Liver (tissue), 9 donors: ENCODE measurements around the gene PRKAR1B. TPM values are rescaled to one million over a fixed set of nuclear protein-coding genes. Genes with fewer than 3 reads are reported as not detected.

Experiments used
- DNase-seq: peaks from one replicate; pipeline ENCODE4 v3.0.0-alpha.2; 2017; ENCODE audit warnings: low spot score
- H3K27ac ChIP-seq, 2 donors: one replicate each; pipeline ENCODE4 v1.7.0; 2013; ENCODE audit warnings: inconsistent platforms in 2 of 2, low read length in 2 of 2, control low read depth in 1 of 2, low read depth in 1 of 2, mild to moderate bottlenecking in 1 of 2
- H3K27me3 ChIP-seq, 4 donors: one replicate each; pipeline versions ENCODE4 v1.6.1 to v1.7.0; 2013; ENCODE audit warnings: low read length in 3 of 4, inconsistent platforms in 1 of 4, mild to moderate bottlenecking in 1 of 4, moderate library complexity in 1 of 4; ENCODE audit not compliant: control insufficient read depth in 4 of 4, insufficient read depth in 4 of 4
- H3K36me3 ChIP-seq, 4 donors: one replicate each; pipeline versions ENCODE4 v1.6.1 to v1.7.0; 2013; ENCODE audit warnings: low read length in 3 of 4, mild to moderate bottlenecking in 3 of 4, low read depth in 1 of 4, moderate library complexity in 1 of 4; ENCODE audit not compliant: control insufficient read depth in 4 of 4, insufficient read depth in 3 of 4
- H3K4me1 ChIP-seq, 4 donors: one replicate each; pipeline versions ENCODE4 v1.6.1 to v1.7.0; 2013; ENCODE audit warnings: low read length in 3 of 4, mild to moderate bottlenecking in 3 of 4, moderate library complexity in 1 of 4; ENCODE audit not compliant: control insufficient read depth in 4 of 4, insufficient read depth in 4 of 4
- H3K4me3 ChIP-seq, 3 donors: one replicate each; pipeline versions ENCODE4 v1.6.1 to v1.7.0; 2013; ENCODE audit warnings: low read length in 3 of 3, control low read depth in 1 of 3, low read depth in 1 of 3, mild to moderate bottlenecking in 1 of 3
- H3K9ac ChIP-seq, 2 donors: one replicate each; pipeline ENCODE4 v1.7.0; 2013; ENCODE audit warnings: low read length in 2 of 2, mild to moderate bottlenecking in 2 of 2, moderate library complexity in 2 of 2, control low read depth in 1 of 2, low read depth in 1 of 2
- H3K9me3 ChIP-seq, 4 donors: one replicate each; pipeline versions ENCODE4 v1.6.1 to v1.7.0; 2013; ENCODE audit warnings: low read length in 3 of 4; ENCODE audit not compliant: control insufficient read depth in 4 of 4
- CTCF ChIP-seq: fragments of 150-350 bp; IDR thresholded peaks from 2 replicates; pipeline ENCODE4 v1.5.1; 2017; ENCODE audit warnings: improper control_type of control experiment, low read depth, low read length; ENCODE audit not compliant: missing input control
- EGR1 ChIP-seq, 2 donors: IDR thresholded peaks; 2 replicates each; pipeline ENCODE4 v1.6.1; 2016 to 2018; ENCODE audit warnings: antibody characterized with exemption in 2 of 2, low read depth in 2 of 2
- FOXA1 ChIP-seq: IDR thresholded peaks from 2 replicates; pipeline ENCODE4 v1.6.1; 2016; ENCODE audit warnings: antibody characterized with exemption
- FOXA2 ChIP-seq: IDR thresholded peaks from 2 replicates; pipeline ENCODE4 v1.6.1; 2016; ENCODE audit warnings: antibody characterized with exemption
- HNF4A ChIP-seq, 2 donors: conservative IDR thresholded peaks; 2 replicates each; pipeline ENCODE4 v1.6.1; 2016; ENCODE audit warnings: antibody characterized with exemption in 2 of 2, mild to moderate bottlenecking in 2 of 2
- HNF4G ChIP-seq: IDR thresholded peaks from 2 replicates; pipeline ENCODE4 v1.6.1; 2016; ENCODE audit warnings: antibody characterized with exemption
- JUND ChIP-seq, 2 donors: IDR thresholded peaks; 2 replicates each; pipeline ENCODE4 v1.6.1; 2016; ENCODE audit warnings: antibody characterized with exemption in 2 of 2
- MAX ChIP-seq: IDR thresholded peaks from 2 replicates; pipeline ENCODE4 v1.6.1; 2016; ENCODE audit warnings: antibody characterized with exemption
- NR2F2 ChIP-seq: IDR thresholded peaks from 2 replicates; pipeline ENCODE4 v1.6.1; 2016; ENCODE audit warnings: antibody characterized with exemption
- RAD21 ChIP-seq, 2 donors: IDR thresholded peaks; 2 replicates each; pipeline ENCODE4 v1.6.1; 2016; ENCODE audit warnings: antibody characterized with exemption in 2 of 2, mild to moderate bottlenecking in 2 of 2
- REST ChIP-seq: IDR thresholded peaks from 2 replicates; pipeline ENCODE4 v1.6.1; 2016; ENCODE audit warnings: antibody characterized with exemption, mild to moderate bottlenecking
- SP1 ChIP-seq: IDR thresholded peaks from 2 replicates; pipeline ENCODE4 v1.6.1; 2018; ENCODE audit warnings: antibody characterized with exemption, mild to moderate bottlenecking
- TAF1 ChIP-seq: conservative IDR thresholded peaks from 2 replicates; pipeline ENCODE4 v1.6.1; 2016; ENCODE audit warnings: antibody characterized with exemption, mild to moderate bottlenecking
- YY1 ChIP-seq: IDR thresholded peaks from 2 replicates; pipeline ENCODE4 v1.6.1; 2016; ENCODE audit warnings: antibody characterized with exemption, mild to moderate bottlenecking
- WGBS: extraction: QIAGEN DNeasy Blood & Tissue Kit; methylation state at CpG from one replicate; pipeline ENCODE4 v1.1.7; 2013; 5-methylcytosine and 5-hydroxymethylcytosine counted together
- polyA plus RNA-seq, 2 donors: library from polyadenylated mRNA; stranded (reverse) in 1 of 2; unstranded in 1 of 2; fragments of 200-250 nt in 1 of 2; fragments of >200 nt in 1 of 2; fragmentation: Nextera tagmentation in 1 of 2; extraction: Ambion mirVana in 1 of 2; gene quantifications; one replicate each; pipeline versions ENCODE4 v1.2.1 to v1.2.3, GENCODE V29; 2013 to 2015
- total RNA-seq, 2 donors: library from RNA; depleted of rRNA; stranded (reverse); fragments of >200 nt; gene quantifications; one replicate each; pipeline ENCODE4 v1.2.3, GENCODE V29; 2014
- donor health status: healthy.
- donor health status: healthy.
- donor health status: healthy.
- donor health status: healthy.
- donor health status: healthy.

Gene PRKAR1B
- total and polyA plus RNA-seq, 4 donors = 11.1 to 14.4 (median 12.4) TPM

GRCh38 chr7:545470-545869, 181.6 kb downstream of the PRKAR1B start:
- no peak for TF ChIP-seq RAD21 (IDR thresholded peaks at IDR 0.05)
- no peak for TF ChIP-seq REST
- no peak for TF ChIP-seq SP1
- Histone ChIP-seq H3K27me3 (no peaks in the 10 kb centered on the region), H3K36me3 (peaks cover 0 to 2% (median 0%) of the 10 kb centered on the region in 4 donors), H3K27ac (no peak overlapping the region), H3K4me3 (no peak overlapping the region), H3K9me3 (peaks cover 0 to 2% (median 0%) of the 10 kb centered on the region in 4 donors), H3K9ac (no peak overlapping the region), H3K4me1 (no peaks in the 10 kb centered on the region)
- 93% methylated on average over 16 of the region's 16 CpGs for WGBS
- DNase-seq = no peak

- TF ChIP-seq MAX (no peak), JUND (IDR thresholded peaks at IDR 0.05) (no peak)
Observed at GRCh38 chr7:544338-545221, 182.5 kb downstream of the PRKAR1B start.

GRCh38 chr7:543501-544337, 183.4 kb downstream of the PRKAR1B start:
- no peak overlapping the region for H3K27ac ChIP-seq
- H3K9ac ChIP-seq = no peak overlapping the region
- H3K9me3 ChIP-seq = peaks cover 0 to 2% (median 0%) of the 10 kb centered on the region in 4 donors
- H3K36me3 ChIP-seq = no peaks in the 10 kb centered on the region
- no peaks in the 10 kb centered on the region for H3K4me1 ChIP-seq
- DNase-seq = no peak
- 91% methylated on average over 18 of the region's 18 CpGs for WGBS
- no peak overlapping the region for H3K4me3 ChIP-seq
- no peaks in the 10 kb centered on the region for H3K27me3 ChIP-seq
- TF ChIP-seq YY1 = no peak
- no peak for TF ChIP-seq FOXA2
- no peak for TF ChIP-seq FOXA1
- TF ChIP-seq SP1 = no peak
- no peak for TF ChIP-seq EGR1 (IDR thresholded peaks at IDR 0.05; ENCODE audit: low read depth in 2 of 2)
- no peak for TF ChIP-seq TAF1
- no peak for TF ChIP-seq MAX
- TF ChIP-seq REST = no peak
- TF ChIP-seq CTCF = no peak
- no peak for TF ChIP-seq HNF4A (conservative IDR thresholded peaks at IDR 0.05)
- TF ChIP-seq JUND (IDR thresholded peaks at IDR 0.05) = no peak
- no peak for TF ChIP-seq NR2F2
- no peak for TF ChIP-seq HNF4G

More at GRCh38 chr7:544338-545221, 182.5 kb downstream of the PRKAR1B start:
- H3K4me3 ChIP-seq = no peak overlapping the region
- H3K9ac ChIP-seq = no peak overlapping the region
- peaks cover 0 to 2% (median 0%) of the 10 kb centered on the region in 4 donors for H3K9me3 ChIP-seq
- DNase-seq = no peak
- WGBS = 91% methylated on average over 18 of the region's 18 CpGs
- H3K36me3 ChIP-seq = no peaks in the 10 kb centered on the region
- H3K27me3 ChIP-seq = no peaks in the 10 kb centered on the region
- no peaks in the 10 kb centered on the region for H3K4me1 ChIP-seq
- no peak overlapping the region for H3K27ac ChIP-seq
